DOHH2 (cell line): ENCODE measurements around the gene CHAMP1.
A peak's percentile ranks its signal among the peaks of the same experiment; 100 is the strongest.

Experiments used
- H3F3A ChIP-seq: fragments of 200-600 bp; sonication (generic), shearing (Covaris generic); 2 replicates; pipeline ENCODE4 v1.6.0; 2016; ENCODE audit warnings: antibody characterized with exemption, mild to moderate bottlenecking; ENCODE audit not compliant: control insufficient read depth, insufficient read depth
- H3K27ac ChIP-seq: fragments of 200-600 bp; sonication (generic); 2 replicates; pipeline ENCODE4 v1.5.1; 2014; ENCODE audit warnings: low read depth, mild to moderate bottlenecking, low read length, moderate library complexity
- H3K27me3 ChIP-seq: fragments of 200-600 bp; sonication (generic); 2 replicates; pipeline ENCODE4 v1.6.1; 2014; ENCODE audit warnings: mild to moderate bottlenecking, low read length, mixed read lengths; ENCODE audit not compliant: control insufficient read depth
- H3K36me3 ChIP-seq: fragments of 200-600 bp; sonication (generic); 2 replicates; pipeline ENCODE4 v1.6.1; 2014; ENCODE audit warnings: mild to moderate bottlenecking, low read length, moderate library complexity, mixed read lengths; ENCODE audit not compliant: control insufficient read depth
- H3K4me1 ChIP-seq: fragments of 200-600 bp; sonication (generic); 2 replicates; pipeline ENCODE4 v1.6.1; 2014; ENCODE audit warnings: mild to moderate bottlenecking, low read length, mixed read lengths; ENCODE audit not compliant: control insufficient read depth
- H3K4me2 ChIP-seq: fragments of 200-600 bp; sonication (generic); 2 replicates; pipeline ENCODE4 v1.6.0; 2014; ENCODE audit warnings: mild to moderate bottlenecking, low read length, moderate library complexity
- H3K4me3 ChIP-seq: fragments of 200-600 bp; sonication (generic); 2 replicates; pipeline ENCODE4 v1.5.1; 2014; ENCODE audit warnings: mild to moderate bottlenecking, low read length, mixed read lengths
- H3K79me2 ChIP-seq: fragments of 200-600 bp; sonication (generic); 2 replicates; pipeline ENCODE4 v1.6.1; 2014; ENCODE audit warnings: mild to moderate bottlenecking, low read length, mixed read lengths; ENCODE audit not compliant: control insufficient read depth
- H3K9me2 ChIP-seq: fragments of 200-600 bp; sonication (generic); replicated peaks from 2 replicates; pipeline ENCODE4 v1.6.1; 2014; ENCODE audit warnings: mild to moderate bottlenecking, low read length, mixed read lengths; ENCODE audit not compliant: control insufficient read depth
- H3K9me3 ChIP-seq: fragments of 200-600 bp; sonication (generic); 2 replicates; pipeline ENCODE4 v1.6.1; 2014; ENCODE audit warnings: antibody characterized with exemption, low read length, mixed read lengths; ENCODE audit not compliant: control insufficient read depth, insufficient read depth
- H4K20me1 ChIP-seq: fragments of 200-600 bp; sonication (generic); 2 replicates; pipeline ENCODE4 v1.6.0; 2014; ENCODE audit warnings: low read depth, mild to moderate bottlenecking, antibody characterized with exemption, low read length, moderate library complexity; ENCODE audit not compliant: control insufficient read depth, insufficient read depth
- EZH2phosphoT487 ChIP-seq: fragments of 200-600 bp; sonication (generic); IDR thresholded peaks from 2 replicates; pipeline ENCODE4 v1.6.1; 2017; ENCODE audit warnings: borderline replicate concordance, mild to moderate bottlenecking, antibody characterized with exemption, low read length, moderate library complexity, mixed read lengths
- TF ChIP-seq, protein P1 (sequence below): fragments of 200-600 bp; sonication (generic); IDR thresholded peaks from one replicate; pipeline ENCODE4 v1.5.1; 2014; ENCODE audit warnings: antibody characterized with exemption, mild to moderate bottlenecking, low read depth, low read length; ENCODE audit not compliant: poor library complexity, severe bottlenecking

The CHAMP1 gene, protein sequence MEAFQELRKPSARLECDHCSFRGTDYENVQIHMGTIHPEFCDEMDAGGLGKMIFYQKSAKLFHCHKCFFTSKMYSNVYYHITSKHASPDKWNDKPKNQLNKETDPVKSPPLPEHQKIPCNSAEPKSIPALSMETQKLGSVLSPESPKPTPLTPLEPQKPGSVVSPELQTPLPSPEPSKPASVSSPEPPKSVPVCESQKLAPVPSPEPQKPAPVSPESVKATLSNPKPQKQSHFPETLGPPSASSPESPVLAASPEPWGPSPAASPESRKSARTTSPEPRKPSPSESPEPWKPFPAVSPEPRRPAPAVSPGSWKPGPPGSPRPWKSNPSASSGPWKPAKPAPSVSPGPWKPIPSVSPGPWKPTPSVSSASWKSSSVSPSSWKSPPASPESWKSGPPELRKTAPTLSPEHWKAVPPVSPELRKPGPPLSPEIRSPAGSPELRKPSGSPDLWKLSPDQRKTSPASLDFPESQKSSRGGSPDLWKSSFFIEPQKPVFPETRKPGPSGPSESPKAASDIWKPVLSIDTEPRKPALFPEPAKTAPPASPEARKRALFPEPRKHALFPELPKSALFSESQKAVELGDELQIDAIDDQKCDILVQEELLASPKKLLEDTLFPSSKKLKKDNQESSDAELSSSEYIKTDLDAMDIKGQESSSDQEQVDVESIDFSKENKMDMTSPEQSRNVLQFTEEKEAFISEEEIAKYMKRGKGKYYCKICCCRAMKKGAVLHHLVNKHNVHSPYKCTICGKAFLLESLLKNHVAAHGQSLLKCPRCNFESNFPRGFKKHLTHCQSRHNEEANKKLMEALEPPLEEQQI

DNA sequence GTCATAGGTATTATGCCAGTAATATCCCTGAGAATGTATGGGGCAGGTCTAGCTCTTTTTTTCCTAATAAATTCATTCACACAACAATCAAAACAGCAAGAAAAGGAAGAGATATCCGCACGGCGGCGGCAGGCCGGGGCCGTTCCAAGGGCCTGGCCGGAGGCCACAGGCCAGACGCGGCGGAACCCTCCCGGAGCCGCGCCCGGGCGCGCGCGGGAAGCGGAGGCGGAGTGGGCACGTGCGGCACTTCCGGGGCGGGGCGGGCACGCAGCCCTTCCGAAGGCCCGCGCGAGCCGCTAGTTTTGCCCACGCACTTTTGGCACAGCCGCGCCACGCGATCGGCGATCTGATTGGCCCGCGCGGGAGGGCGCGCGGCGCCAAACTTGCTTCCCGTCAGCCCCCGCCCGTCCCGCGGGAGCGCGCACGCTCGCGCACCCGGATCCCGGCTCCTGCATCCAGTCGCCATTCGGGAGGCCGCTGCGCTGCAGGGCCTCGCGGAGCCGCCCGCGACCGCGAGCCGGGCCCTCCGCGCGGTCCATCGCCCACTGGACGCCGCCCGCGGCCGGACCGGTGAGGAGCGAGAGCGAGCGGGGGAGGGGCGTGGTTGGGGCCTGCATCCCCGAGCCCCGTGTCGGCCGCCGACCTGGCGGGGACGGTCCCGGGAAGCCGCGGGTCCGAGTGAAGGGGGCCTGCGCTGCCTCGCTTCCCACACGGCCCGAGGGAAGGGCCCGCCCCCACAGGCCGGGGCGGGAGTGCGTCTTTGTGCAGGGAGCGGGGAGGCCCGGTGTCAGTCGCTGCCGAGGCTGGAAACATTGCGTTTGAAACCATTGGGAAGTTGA lies at the start of gene CHAMP1:
Gene CHAMP1 (plus strand): TSS at position 430 of the 839 bp plus-strand sequence. CDS start 9,340 bp downstream, outside the sequence.
- TF ChIP-seq, protein P1, sequence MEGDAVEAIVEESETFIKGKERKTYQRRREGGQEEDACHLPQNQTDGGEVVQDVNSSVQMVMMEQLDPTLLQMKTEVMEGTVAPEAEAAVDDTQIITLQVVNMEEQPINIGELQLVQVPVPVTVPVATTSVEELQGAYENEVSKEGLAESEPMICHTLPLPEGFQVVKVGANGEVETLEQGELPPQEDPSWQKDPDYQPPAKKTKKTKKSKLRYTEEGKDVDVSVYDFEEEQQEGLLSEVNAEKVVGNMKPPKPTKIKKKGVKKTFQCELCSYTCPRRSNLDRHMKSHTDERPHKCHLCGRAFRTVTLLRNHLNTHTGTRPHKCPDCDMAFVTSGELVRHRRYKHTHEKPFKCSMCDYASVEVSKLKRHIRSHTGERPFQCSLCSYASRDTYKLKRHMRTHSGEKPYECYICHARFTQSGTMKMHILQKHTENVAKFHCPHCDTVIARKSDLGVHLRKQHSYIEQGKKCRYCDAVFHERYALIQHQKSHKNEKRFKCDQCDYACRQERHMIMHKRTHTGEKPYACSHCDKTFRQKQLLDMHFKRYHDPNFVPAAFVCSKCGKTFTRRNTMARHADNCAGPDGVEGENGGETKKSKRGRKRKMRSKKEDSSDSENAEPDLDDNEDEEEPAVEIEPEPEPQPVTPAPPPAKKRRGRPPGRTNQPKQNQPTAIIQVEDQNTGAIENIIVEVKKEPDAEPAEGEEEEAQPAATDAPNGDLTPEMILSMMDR, result no peak
- no peak for TF ChIP-seq EZH2phosphoT487
- H3K9me3 ChIP-seq, result no peaks in the 10 kb centered on the region
- H3K27me3 ChIP-seq, result no peaks in the 10 kb centered on the region
- peaks cover 50% of the 10 kb centered on the region for H3K36me3 ChIP-seq
- peaks cover 58% of the 10 kb centered on the region for H3K79me2 ChIP-seq
- peak within 1 kb of the TSS; percentile 97 for H3K4me3 ChIP-seq
- H3K27ac ChIP-seq, result peak within 1 kb of the TSS; percentile 98
- peaks cover 86% of the 10 kb centered on the region for H3K4me1 ChIP-seq
- H3F3A ChIP-seq, result peaks cover 39% of the 10 kb centered on the region
- peaks cover 40% of the 10 kb centered on the region for H4K20me1 ChIP-seq
- peak within 1 kb of the TSS; percentile 84 for H3K4me2 ChIP-seq
- H3K9me2 ChIP-seq, result no peaks in the 10 kb centered on the region

DNA sequence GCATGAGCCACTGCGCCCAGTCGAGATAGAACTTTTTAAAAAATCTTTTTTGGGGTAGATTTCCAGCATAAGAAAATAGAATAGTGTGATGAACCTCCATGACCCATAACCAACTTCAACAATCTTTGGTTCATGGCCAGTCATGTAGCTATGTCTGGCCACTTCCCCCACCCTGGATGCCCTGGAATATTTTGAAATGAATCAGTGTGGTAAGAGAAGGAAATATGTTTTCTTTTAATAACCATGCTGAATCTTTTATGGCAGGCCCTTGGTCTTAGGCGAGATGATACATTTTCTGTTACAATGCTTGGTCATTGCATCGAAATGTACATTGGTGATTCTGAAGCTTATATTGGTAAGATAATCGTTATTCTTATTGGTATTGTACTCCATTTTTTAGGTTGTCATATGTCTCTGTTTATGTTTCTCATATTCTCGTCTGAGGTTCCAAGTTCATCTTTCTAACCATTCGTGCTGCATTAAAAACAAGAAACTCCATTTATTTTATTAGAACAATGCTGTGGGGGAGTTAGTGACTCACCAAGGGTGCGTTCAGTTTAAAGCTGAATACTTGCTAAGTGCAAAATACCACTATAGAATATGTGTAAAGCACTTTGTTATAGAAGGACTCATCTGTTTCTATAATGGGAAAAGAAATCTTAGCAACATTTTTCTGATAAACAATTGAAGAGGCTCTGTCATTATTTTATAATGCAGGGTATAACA lies 49.3 kb upstream of the CHAMP1 start:
- H3K36me3 ChIP-seq, result peaks cover 87% of the 10 kb centered on the region
- TF ChIP-seq, protein P1, result no peak
- no peak for TF ChIP-seq EZH2phosphoT487
- no peak overlapping the region for H3K27ac ChIP-seq

DNA sequence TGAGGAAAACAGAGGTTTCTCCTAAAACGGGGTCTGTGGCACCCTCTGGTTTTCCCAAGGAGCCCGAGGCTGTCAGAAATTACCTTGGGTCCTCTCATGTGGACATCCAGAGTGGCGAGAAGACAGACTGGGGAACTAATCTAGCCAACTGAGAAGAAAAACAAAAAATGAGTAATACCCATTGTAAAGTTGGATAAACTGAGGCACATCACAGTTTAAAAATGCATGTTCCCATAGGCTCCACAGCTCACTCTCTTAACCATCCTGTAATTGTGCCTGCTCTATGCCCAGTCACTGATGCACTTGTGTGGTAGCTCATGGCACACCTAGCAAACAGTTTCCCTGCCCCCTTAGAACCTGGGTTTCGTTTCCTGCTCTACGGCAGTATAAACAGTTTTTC lies 48.1 kb upstream of the CHAMP1 start:
- Histone ChIP-seq H3K36me3 (peaks cover 81% of the 10 kb centered on the region), H3K4me2 (no peak overlapping the region), H3K27ac (no peak overlapping the region), H3K4me1 (no peaks in the 10 kb centered on the region), H3K4me3 (no peak overlapping the region), H3K79me2 (no peaks in the 10 kb centered on the region), H3K9me3 (no peaks in the 10 kb centered on the region), H3F3A (no peaks in the 10 kb centered on the region), H3K9me2 (no peaks in the 10 kb centered on the region), H4K20me1 (no peaks in the 10 kb centered on the region), H3K27me3 (no peaks in the 10 kb centered on the region)
- TF ChIP-seq EZH2phosphoT487, result no peak
- TF ChIP-seq, protein P1, result no peak

More for the DNA sequence above, 49.3 kb upstream of the CHAMP1 start:
- H3K9me2 ChIP-seq, result no peaks in the 10 kb centered on the region
- no peaks in the 10 kb centered on the region for H3K27me3 ChIP-seq
- H3K4me3 ChIP-seq, result no peak overlapping the region
- no peaks in the 10 kb centered on the region for H3K79me2 ChIP-seq
- H4K20me1 ChIP-seq, result no peaks in the 10 kb centered on the region
- H3K9me3 ChIP-seq, result no peaks in the 10 kb centered on the region
- no peaks in the 10 kb centered on the region for H3F3A ChIP-seq
- no peak overlapping the region for H3K4me2 ChIP-seq
- H3K4me1 ChIP-seq, result no peaks in the 10 kb centered on the region
